Tibial nerve (tissue), 4 donors: ENCODE results near the gene ESX1. TPM values are rescaled to one million over a fixed set of nuclear protein-coding genes. Genes with fewer than 3 reads are reported as not detected.
"Not testable (repeated sequence)": the region's sequence is repeated elsewhere in the genome, so short reads cannot be mapped to it uniquely, and the experiment has no call there.

Experiments used
- DNase-seq, 2 donors: peaks; one replicate each; pipeline ENCODE4 v3.0.0-alpha.2; 2019; ENCODE audit warnings: low spot score in 2 of 2
- H3K27ac ChIP-seq, 4 donors: fragments of 200-600 bp; sonication (generic) in 3 of 4; one replicate each; pipeline ENCODE4 v1.5.1; 2017 to 2019; ENCODE audit warnings: mild to moderate bottlenecking in 1 of 4
- H3K27me3 ChIP-seq, 2 donors: fragments of 200-600 bp; sonication (generic) in 1 of 2; one replicate each; pipeline versions ENCODE4 v1.5.1 to v1.6.0; 2017 to 2019
- H3K36me3 ChIP-seq, 3 donors: fragments of 200-600 bp; sonication (generic); one replicate each; pipeline ENCODE4 v1.5.1; 2018 to 2019
- H3K4me1 ChIP-seq, 4 donors: fragments of 200-600 bp; sonication (generic) in 3 of 4; one replicate each; pipeline ENCODE4 v1.5.1; 2017 to 2019
- H3K4me3 ChIP-seq, 4 donors: fragments of 200-600 bp; sonication (generic) in 3 of 4; one replicate each; pipeline ENCODE4 v1.5.1; 2017 to 2019; ENCODE audit warnings: mild to moderate bottlenecking in 1 of 4, moderate library complexity in 1 of 4
- H3K9me3 ChIP-seq, 4 donors: fragments of 200-600 bp; sonication (generic) in 3 of 4; one replicate each; pipeline ENCODE4 v1.5.1; 2017 to 2019
- CTCF ChIP-seq, 5 experiments: fragments of 200-600 bp in 3 of 5; fragments of 450-650 bp in 2 of 5; sonication (generic) in 3 of 5; IDR thresholded peaks; one replicate each; pipeline ENCODE4 v1.5.1; 2016 to 2019; ENCODE audit warnings: antibody characterized with exemption in 5 of 5, mild to moderate bottlenecking in 3 of 5, moderate library complexity in 2 of 5
- EP300 ChIP-seq, 2 donors: sonication (generic); formaldehyde crosslinking; IDR thresholded peaks; one replicate each; pipeline ENCODE4 v1.6.1; 2017; ENCODE audit warnings: antibody characterized with exemption in 2 of 2, mild to moderate bottlenecking in 1 of 2
- POLR2A ChIP-seq, 2 donors: fragments of 450-650 bp; IDR thresholded peaks; one replicate each; pipeline ENCODE4 v1.6.1; 2017; ENCODE audit warnings: antibody characterized with exemption in 2 of 2, mild to moderate bottlenecking in 2 of 2, moderate library complexity in 2 of 2
- WGBS, 2 donors: methylation state at CpG; one replicate each; pipeline ENCODE4 v1.1.5; 2018; 5-methylcytosine and 5-hydroxymethylcytosine counted together
- total RNA-seq, 4 donors: library from RNA; depleted of rRNA; stranded (reverse); fragments of >200 nt; gene quantifications; one replicate each; pipeline ENCODE4 v1.1.0, GENCODE V29; 2016

The ESX1 gene
- total RNA-seq, 4 donors from 2014 or later = not detected

GRCh38 chrX:104270212-104270611 lies 15.5 kb upstream of the ESX1 start:
- no peak overlapping the region for H3K4me3 ChIP-seq
- no peaks in the 10 kb centered on the region for H3K4me1 ChIP-seq
- H3K27ac ChIP-seq = no peak overlapping the region
- 27 to 42% methylated on average over 6 of the region's 6 CpGs for WGBS, 2 donors
- DNase-seq = no peak
- TF ChIP-seq EP300 (IDR thresholded peaks at IDR 0.05) (no peak), POLR2A (IDR thresholded peaks at IDR 0.05) (no peak), CTCF (IDR thresholded peaks at IDR 0.05) (no peak)
- H3K27me3 ChIP-seq = peaks cover 0 to 42% of the 10 kb centered on the region in 2 donors
- H3K36me3 ChIP-seq = no peaks in the 10 kb centered on the region
- no peaks in the 10 kb centered on the region for H3K9me3 ChIP-seq

GRCh38 chrX:104255465-104255864 lies 732 bp upstream of the ESX1 start:
- WGBS, 2 donors = 0 to 35% methylated on average over 10 to 13 of the region's 13 CpGs
- peaks cover 0 to 62% of the 10 kb centered on the region in 2 donors for H3K27me3 ChIP-seq

GRCh38 chrX:104253567-104254441 lies 929 bp downstream of the ESX1 start:
- Histone ChIP-seq H3K36me3 (no peaks in the 10 kb centered on the region), H3K4me3 (peak overlapping the region in 1 of 4 donors; percentile 31), H3K9me3 (no peaks in the 10 kb centered on the region), H3K27ac (no peak overlapping the region), H3K27me3 (peaks cover 0 to 53% of the 10 kb centered on the region in 2 donors), H3K4me1 (peaks cover 0 to 19% (median 0%) of the 10 kb centered on the region in 4 donors)
- TF ChIP-seq EP300 (IDR thresholded peaks at IDR 0.05) (no peak), POLR2A (IDR thresholded peaks at IDR 0.05) (no peak), CTCF (IDR thresholded peaks at IDR 0.05) (no peak)
- DNase-seq = no peak
- WGBS, 2 donors = 6 to 44% methylated on average over 19 to 63 of the region's 65 CpGs

More at GRCh38 chrX:104255465-104255864, 732 bp upstream of the ESX1 start:
- peaks cover 0 to 19% (median 0%) of the 10 kb centered on the region in 4 donors for H3K4me1 ChIP-seq
- no peak for TF ChIP-seq CTCF (IDR thresholded peaks at IDR 0.05)
- no peak for TF ChIP-seq EP300 (IDR thresholded peaks at IDR 0.05)
- TF ChIP-seq POLR2A (IDR thresholded peaks at IDR 0.05) = no peak
- H3K27ac ChIP-seq = no peak overlapping the region
- H3K9me3 ChIP-seq = no peaks in the 10 kb centered on the region
- no peaks in the 10 kb centered on the region for H3K36me3 ChIP-seq
- no peak for DNase-seq
- no peak overlapping the region for H3K4me3 ChIP-seq

- H3K4me3 ChIP-seq = no peak overlapping the region
- DNase-seq = no peak
- WGBS, 2 donors = 86 to 92% methylated on average over 14 to 17 of the region's 17 CpGs
- no peaks in the 10 kb centered on the region for H3K36me3 ChIP-seq
- H3K27ac ChIP-seq = no peak overlapping the region
- peaks cover 0 to 19% (median 0%) of the 10 kb centered on the region in 4 donors for H3K4me1 ChIP-seq
- peaks cover 0 to 62% of the 10 kb centered on the region in 2 donors for H3K27me3 ChIP-seq
- no peaks in the 10 kb centered on the region for H3K9me3 ChIP-seq
- TF ChIP-seq CTCF (IDR thresholded peaks at IDR 0.05) (no peak), EP300 (IDR thresholded peaks at IDR 0.05) (no peak), POLR2A (IDR thresholded peaks at IDR 0.05) (no peak)
These were observed 4.3 kb downstream of the ESX1 start for GRCh38 chrX:104250470-104250869.

GRCh38 chrX:104230060-104230459 lies 24.7 kb downstream of the ESX1 start:
- WGBS, 2 donors = 89 to 94% methylated on average over 10 of the region's 10 CpGs
- H3K9me3 ChIP-seq, H3K36me3 ChIP-seq: not testable (repeated sequence)

More at GRCh38 chrX:104230060-104230459, 24.7 kb downstream of the ESX1 start:
- not testable (repeated sequence) for H3K27ac ChIP-seq, H3K4me1 ChIP-seq, H3K4me3 ChIP-seq, DNase-seq
- H3K27me3 ChIP-seq = peaks cover 0 to 15% of the 10 kb centered on the region in 2 donors
